Skeletal muscle satellite cell (primary cell): ENCODE results near the gene DENND5A.
"Not testable (repeated sequence)": the region's sequence is repeated elsewhere in the genome, so short reads cannot be mapped to it uniquely, and the experiment has no call there.

Experiments used
- H3K27me3 ChIP-seq: 2 replicates; pipeline ENCODE4 v1.7.0; 2013; ENCODE audit warnings: low read length; ENCODE audit not compliant: control insufficient read depth, insufficient read depth
- H3K36me3 ChIP-seq: 2 replicates; pipeline ENCODE4 v1.7.0; 2013; ENCODE audit warnings: mild to moderate bottlenecking, control low read depth, low read length; ENCODE audit not compliant: insufficient read depth
- H3K4me1 ChIP-seq: 2 replicates; pipeline ENCODE4 v1.7.0; 2013; ENCODE audit warnings: low read length; ENCODE audit not compliant: control insufficient read depth, insufficient read depth
- H3K4me2 ChIP-seq: 2 replicates; pipeline ENCODE4 v1.7.0; 2013; ENCODE audit warnings: mild to moderate bottlenecking, low read length
- H3K4me3 ChIP-seq: 2 replicates; pipeline ENCODE4 v1.7.0; 2013; ENCODE audit warnings: low read length
- H3K9ac ChIP-seq: 2 replicates; pipeline ENCODE4 v1.7.0; 2013; ENCODE audit warnings: mild to moderate bottlenecking, low read depth, low read length, moderate library complexity
- H3K9me3 ChIP-seq: replicated peaks from 2 replicates; pipeline ENCODE4 v1.7.0; 2013; ENCODE audit warnings: mild to moderate bottlenecking, control low read depth, low read length

Gene DENND5A

DNA sequence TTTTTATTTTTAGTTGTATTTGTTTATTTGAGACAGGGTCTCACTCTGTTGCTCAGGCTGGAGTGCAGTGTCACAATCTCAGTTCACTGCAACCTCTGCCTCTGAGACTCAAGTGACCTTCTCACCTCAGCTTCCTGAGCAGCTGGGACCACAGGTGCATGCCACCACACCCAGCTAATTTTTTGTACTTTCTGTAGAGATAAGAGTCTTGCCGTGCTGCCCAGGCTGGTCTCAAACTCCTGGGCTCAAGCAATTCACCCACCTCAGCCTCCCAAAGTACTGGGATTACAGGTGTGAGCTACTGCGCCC is 4.4 kb downstream of the DENND5A start:
- H3K36me3 ChIP-seq, H3K9ac ChIP-seq, H3K4me2 ChIP-seq, H3K27me3 ChIP-seq, H3K9me3 ChIP-seq, H3K4me3 ChIP-seq: not testable (repeated sequence)
- H3K4me1 ChIP-seq: peaks cover 26% of the 10 kb centered on the region

- Histone ChIP-seq H3K4me1 (peaks cover 21% of the 10 kb centered on the region), H3K36me3 (peaks cover 2% of the 10 kb centered on the region), H3K4me3 (no peak overlapping the region), H3K9me3 (no peaks in the 10 kb centered on the region), H3K27me3 (no peaks in the 10 kb centered on the region), H3K9ac (no peak overlapping the region), H3K4me2 (peak overlapping the region; percentile 43)
These were observed 4.9 kb downstream of the DENND5A start for GRCh38 chr11:9259981-9260837.

DNA sequence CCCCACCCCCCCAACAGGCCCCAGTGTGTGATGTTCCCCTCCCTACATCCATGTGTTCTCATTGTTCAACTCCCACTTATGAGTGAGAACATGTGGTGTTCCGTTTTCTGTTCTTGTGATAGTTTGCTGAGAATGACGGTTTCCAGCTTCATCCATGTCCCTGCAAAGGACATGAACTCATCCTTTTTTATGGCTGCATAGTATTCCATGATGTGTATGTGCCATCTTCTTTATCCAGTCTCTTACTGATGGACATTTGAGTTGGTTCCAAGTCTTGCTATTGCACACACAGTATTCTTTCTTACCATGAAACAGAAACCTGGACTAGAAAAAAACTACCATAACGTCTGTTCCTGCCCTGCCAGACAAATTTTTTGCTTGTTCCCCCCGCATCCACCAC is 6.9 kb downstream of the DENND5A start:
- not testable (repeated sequence) for H3K4me3 ChIP-seq, H3K27me3 ChIP-seq, H3K4me2 ChIP-seq, H3K36me3 ChIP-seq, H3K9me3 ChIP-seq, H3K9ac ChIP-seq
- peaks cover 21% of the 10 kb centered on the region for H3K4me1 ChIP-seq

- Histone ChIP-seq H3K9ac (no peak overlapping the region), H3K4me3 (no peak overlapping the region), H3K36me3 (peaks cover 5% of the 10 kb centered on the region), H3K9me3 (no peaks in the 10 kb centered on the region), H3K4me2 (no peak overlapping the region), H3K4me1 (peaks cover 8% of the 10 kb centered on the region), H3K27me3 (no peaks in the 10 kb centered on the region)
These were observed 10.7 kb downstream of the DENND5A start for GRCh38 chr11:9254416-9254815.

- Histone ChIP-seq H3K4me2 (no peak overlapping the region), H3K9ac (no peak overlapping the region), H3K9me3 (no peaks in the 10 kb centered on the region), H3K27me3 (no peaks in the 10 kb centered on the region), H3K36me3 (peaks cover 5% of the 10 kb centered on the region), H3K4me3 (no peak overlapping the region), H3K4me1 (peaks cover 8% of the 10 kb centered on the region)
These were observed 12.1 kb downstream of the DENND5A start for GRCh38 chr11:9253086-9253485.

DNA sequence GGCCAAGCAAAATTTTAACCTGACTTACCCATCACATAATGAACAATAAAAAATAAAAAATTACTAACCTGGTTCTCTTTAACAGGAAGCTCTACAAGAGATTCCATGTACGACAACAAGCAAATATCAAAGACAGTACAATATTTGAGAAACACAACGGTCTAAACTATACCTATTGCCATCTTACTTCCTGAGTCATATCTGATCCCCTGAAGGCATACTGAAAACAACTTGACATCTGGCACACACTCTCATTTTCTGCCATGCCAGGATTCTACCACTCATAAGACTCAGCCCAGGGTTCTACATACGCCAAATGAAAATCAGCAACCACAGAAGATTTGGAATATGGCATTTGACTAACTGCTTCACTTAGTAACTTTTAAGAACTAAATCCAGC is 13.8 kb downstream of the DENND5A start:
- no peak overlapping the region for H3K4me2 ChIP-seq
- H3K27me3 ChIP-seq: no peaks in the 10 kb centered on the region
- H3K9me3 ChIP-seq: no peaks in the 10 kb centered on the region
- peaks cover 5% of the 10 kb centered on the region for H3K36me3 ChIP-seq
- no peak overlapping the region for H3K9ac ChIP-seq
- no peak overlapping the region for H3K4me3 ChIP-seq
- peaks cover 6% of the 10 kb centered on the region for H3K4me1 ChIP-seq

DNA sequence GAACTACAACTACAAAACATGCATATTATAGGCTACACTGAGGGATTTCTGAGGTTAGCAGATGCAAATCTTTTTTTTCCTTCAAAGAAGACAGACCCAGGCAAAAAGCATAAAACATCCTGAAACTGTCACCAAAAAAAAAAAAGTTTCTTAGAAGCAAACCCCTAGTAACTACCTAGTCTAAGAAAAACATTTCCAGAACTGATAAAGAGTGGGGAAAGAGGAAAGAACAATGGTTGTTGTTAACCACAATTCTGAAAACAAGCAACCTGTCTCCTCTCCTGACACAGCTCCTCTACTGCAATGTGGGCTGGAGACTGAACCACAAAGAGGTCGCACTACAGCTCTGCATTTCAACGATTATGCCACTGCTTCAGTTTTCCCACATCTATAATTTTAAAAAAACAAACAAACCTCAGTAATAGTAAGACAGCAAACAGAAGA is 15.0 kb downstream of the DENND5A start:
- peaks cover 2% of the 10 kb centered on the region for H3K36me3 ChIP-seq
- no peak overlapping the region for H3K9ac ChIP-seq
- H3K4me1 ChIP-seq: peaks cover 5% of the 10 kb centered on the region
- H3K4me2 ChIP-seq: peak overlapping the region; percentile 19
- H3K27me3 ChIP-seq: no peaks in the 10 kb centered on the region
- no peak overlapping the region for H3K4me3 ChIP-seq
- H3K9me3 ChIP-seq: no peaks in the 10 kb centered on the region

DNA sequence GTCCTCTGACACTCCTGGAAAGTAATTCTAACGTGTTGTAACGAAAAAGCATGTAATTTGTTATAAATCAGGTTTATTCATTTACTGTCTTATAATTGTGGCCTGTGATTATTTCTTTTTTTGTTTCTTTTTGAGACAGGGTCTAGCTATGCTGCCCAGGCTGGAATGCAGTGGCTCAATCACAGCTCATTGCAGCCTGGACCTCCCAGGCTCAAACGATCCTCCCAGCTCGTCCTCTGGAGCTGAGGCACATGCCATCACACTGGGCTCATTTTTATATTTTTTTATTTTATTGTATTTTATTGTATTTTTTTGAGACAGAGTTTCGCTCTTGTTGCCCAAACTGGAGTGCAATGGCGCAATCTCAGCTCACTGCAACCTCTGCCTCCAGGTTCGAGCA is 15.9 kb downstream of the DENND5A start:
- Histone ChIP-seq H3K36me3 (no peaks in the 10 kb centered on the region), H3K4me1 (peaks cover 5% of the 10 kb centered on the region), H3K4me2 (no peak overlapping the region), H3K27me3 (no peaks in the 10 kb centered on the region), H3K9me3 (no peaks in the 10 kb centered on the region), H3K9ac (no peak overlapping the region), H3K4me3 (no peak overlapping the region)

DNA sequence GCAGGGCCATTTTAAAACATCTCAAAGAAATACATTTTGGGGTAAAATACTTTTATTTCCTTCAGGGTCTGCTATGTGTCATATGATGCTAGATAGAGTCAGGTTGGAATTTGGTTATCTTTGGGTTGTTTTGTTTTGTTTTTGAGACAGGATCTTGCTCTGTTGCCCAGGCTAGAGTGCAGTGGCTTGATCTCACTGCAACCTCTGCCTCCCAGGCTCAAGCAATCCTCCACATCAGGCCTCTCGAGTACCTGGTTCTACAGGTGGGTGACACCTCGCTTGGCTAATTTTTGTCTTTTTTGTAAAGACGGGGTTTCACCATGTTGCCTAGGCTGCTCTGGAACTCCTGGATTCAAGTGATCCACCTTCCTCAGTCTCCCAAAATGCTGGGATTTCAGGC is 17.3 kb downstream of the DENND5A start:
- no peak overlapping the region for H3K9ac ChIP-seq
- no peaks in the 10 kb centered on the region for H3K27me3 ChIP-seq
- H3K9me3 ChIP-seq: no peaks in the 10 kb centered on the region
- no peak overlapping the region for H3K4me2 ChIP-seq
- no peak overlapping the region for H3K4me3 ChIP-seq
- H3K4me1 ChIP-seq: peaks cover 5% of the 10 kb centered on the region
- no peaks in the 10 kb centered on the region for H3K36me3 ChIP-seq

GRCh38 chr11:9236242-9236641 is 28.9 kb downstream of the DENND5A start:
- not testable (repeated sequence) for H3K9ac ChIP-seq, H3K4me3 ChIP-seq, H3K9me3 ChIP-seq, H3K36me3 ChIP-seq, H3K4me2 ChIP-seq, H3K27me3 ChIP-seq
- peaks cover 11% of the 10 kb centered on the region for H3K4me1 ChIP-seq

GRCh38 chr11:9232482-9232881 is 32.7 kb downstream of the DENND5A start:
- Histone ChIP-seq H3K4me1 (peaks cover 23% of the 10 kb centered on the region), H3K9me3 (no peaks in the 10 kb centered on the region)

GRCh38 chr11:9231848-9232177 is 33.3 kb downstream of the DENND5A start:
- Histone ChIP-seq H3K9ac (peak overlapping the region; percentile 20), H3K36me3 (no peaks in the 10 kb centered on the region), H3K4me1 (peaks cover 23% of the 10 kb centered on the region), H3K9me3 (no peaks in the 10 kb centered on the region), H3K4me3 (peak overlapping the region; percentile 33), H3K27me3 (no peaks in the 10 kb centered on the region), H3K4me2 (peak overlapping the region; percentile 70)

More at GRCh38 chr11:9232482-9232881, 32.7 kb downstream of the DENND5A start:
- H3K4me2 ChIP-seq: no peak overlapping the region
- no peak overlapping the region for H3K9ac ChIP-seq
- H3K27me3 ChIP-seq: no peaks in the 10 kb centered on the region
- H3K36me3 ChIP-seq: no peaks in the 10 kb centered on the region
- H3K4me3 ChIP-seq: no peak overlapping the region
